Melanocyte of skin (primary cell): ENCODE results near the gene NOP58. TPM values are rescaled to one million over a fixed set of nuclear protein-coding genes. Genes with fewer than 3 reads are reported as not detected.

Experiments
- small RNA-seq, 2 donors: library from RNA; depleted of rRNA; stranded (forward); fragments of <200 nt; gene quantifications; one replicate each; pipeline ENCODE3, GENCODE V24; 2012
- total RNA-seq, 2 donors: library from RNA; depleted of rRNA; stranded (reverse); fragments of >200 nt; gene quantifications; 2 replicates each; pipeline ENCODE4 v1.2.3, GENCODE V29; 2012

NOP58 gene, protein sequence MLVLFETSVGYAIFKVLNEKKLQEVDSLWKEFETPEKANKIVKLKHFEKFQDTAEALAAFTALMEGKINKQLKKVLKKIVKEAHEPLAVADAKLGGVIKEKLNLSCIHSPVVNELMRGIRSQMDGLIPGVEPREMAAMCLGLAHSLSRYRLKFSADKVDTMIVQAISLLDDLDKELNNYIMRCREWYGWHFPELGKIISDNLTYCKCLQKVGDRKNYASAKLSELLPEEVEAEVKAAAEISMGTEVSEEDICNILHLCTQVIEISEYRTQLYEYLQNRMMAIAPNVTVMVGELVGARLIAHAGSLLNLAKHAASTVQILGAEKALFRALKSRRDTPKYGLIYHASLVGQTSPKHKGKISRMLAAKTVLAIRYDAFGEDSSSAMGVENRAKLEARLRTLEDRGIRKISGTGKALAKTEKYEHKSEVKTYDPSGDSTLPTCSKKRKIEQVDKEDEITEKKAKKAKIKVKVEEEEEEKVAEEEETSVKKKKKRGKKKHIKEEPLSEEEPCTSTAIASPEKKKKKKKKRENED
- total RNA-seq, result 10 to 100 TPM; 60.2 to 80.9 TPM

DNA sequence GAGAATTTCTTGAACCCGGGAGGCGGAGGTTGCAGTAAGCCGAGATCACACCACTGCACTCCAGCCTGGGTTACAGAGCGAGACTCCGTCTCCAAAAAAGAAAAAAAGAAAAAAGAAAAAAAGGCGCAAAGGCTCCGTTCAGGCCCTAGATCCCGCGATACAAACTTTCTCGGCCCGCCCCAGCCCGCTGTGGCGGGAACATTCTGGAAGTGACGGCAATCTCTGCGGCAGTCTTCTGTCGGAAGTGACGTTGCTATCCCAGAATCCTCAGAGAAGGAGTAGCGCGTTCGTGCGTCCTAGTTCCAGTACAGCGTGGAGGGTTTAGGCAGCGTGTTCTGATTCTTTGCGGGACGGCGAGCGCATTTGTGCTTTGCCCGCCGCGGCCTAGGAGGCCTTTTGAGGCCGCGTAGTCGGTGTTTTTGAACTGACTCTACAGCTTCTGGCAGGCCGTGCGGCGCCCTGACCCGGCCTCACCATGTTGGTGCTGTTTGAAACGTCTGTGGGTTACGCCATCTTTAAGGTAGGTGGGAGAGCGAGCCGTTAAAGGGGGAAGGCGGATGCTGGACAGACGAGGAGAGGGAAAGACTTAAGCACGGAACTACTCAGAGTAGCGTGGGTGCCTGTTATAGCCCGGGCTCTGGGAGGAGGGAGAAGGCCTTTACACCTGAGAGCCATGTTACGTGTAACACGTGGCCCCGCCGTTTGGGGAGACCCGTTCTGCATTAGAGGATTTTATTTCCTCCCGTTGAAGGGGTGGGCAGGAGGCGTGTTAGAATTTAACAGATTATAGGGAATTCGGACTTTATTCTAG lies at the start of gene NOP58:
Gene NOP58 (plus strand): TSS at position 297 of the 811 bp plus-strand sequence. CDS start 179 bp downstream, at position 476.

DNA sequence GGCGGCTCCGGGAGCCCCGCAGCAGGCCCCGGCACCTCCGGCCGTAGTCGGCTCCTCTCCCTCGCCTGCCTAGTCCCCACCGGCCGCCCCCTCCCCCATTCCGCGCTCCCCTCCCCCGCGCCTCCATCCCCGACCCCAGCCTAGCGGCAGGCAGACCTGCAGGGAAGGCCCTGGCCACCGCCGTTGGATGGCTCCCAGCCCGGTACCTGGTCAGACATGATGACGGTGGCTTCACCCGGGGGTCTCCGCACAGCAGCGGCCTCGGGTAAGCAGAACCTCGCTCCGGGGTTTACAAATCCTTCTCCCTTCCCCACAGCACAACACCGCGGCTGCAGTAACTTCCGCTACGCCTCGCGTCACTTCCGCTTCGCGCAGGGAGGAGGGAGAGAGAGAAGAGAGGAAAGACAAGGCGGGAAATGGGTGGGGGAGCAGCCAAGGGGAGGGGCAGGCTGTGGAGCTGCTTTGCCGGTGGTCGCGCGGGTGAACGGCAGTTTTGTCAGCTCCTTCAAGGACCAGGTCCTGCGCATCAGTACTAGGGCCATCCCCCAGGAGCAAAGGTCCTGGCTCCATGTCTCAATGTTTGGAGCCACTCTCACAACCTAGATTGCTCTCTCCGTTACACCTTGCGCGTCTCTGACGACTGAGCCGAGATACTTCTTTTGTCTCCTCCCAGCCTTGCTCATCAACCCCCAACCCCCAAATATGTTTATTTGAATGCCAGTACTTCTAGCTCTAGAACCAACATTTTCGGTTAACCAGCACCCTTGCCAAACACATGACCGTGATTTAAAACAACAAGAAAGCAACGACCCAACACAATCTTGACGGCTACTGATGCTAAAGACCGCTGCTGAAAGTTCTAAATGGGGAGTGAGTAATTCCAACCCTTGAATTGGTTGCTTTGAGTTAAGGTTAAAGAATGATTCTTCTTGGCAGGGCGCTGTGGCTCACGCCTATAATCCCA lies 27.0 kb upstream of the NOP58 start, which contains the start of gene SUMO1:
Gene SUMO1 (minus strand): TSS at position 364 of the 964 bp plus-strand sequence. CDS start 146 bp downstream, at position 218.

Small RNAs within 50 kb of the gene (small RNA-seq; reads per million reads assigned to genes)
- gene AC079354.2, result 0 reads per million in 2 donors
- 0 reads per million in 2 donors for gene RF00575
- 0 reads per million in 2 donors for gene RN7SL753P
- 32.8 to 59.6 reads per million in 2 donors for gene SNORD11
- gene SNORD11B, result 5.7 to 8.7 reads per million in 2 donors
- 147 to 168 reads per million in 2 donors for gene SNORD70

Other genes with a start within 250 kb of the NOP58 start
- gene FZD7, start 231.9 kb upstream of the NOP58 start, total RNA-seq, result 1 to 10 TPM; 2.7 to 8.3 TPM
- gene KIAA2012, start 192.5 kb upstream of the NOP58 start, total RNA-seq, result not detected
- gene SUMO1, start 27.2 kb upstream of the NOP58 start, total RNA-seq, result 100 to 1,000 TPM in 1 of 2 donors, 10 to 100 TPM in 1; 73.0 to 103 TPM
- 10 to 100 TPM; 28.3 to 32.0 TPM for gene BMPR2, start 110.6 kb downstream of the NOP58 start, total RNA-seq